ENCODE measurements around the gene FHIP1A.

DNA sequence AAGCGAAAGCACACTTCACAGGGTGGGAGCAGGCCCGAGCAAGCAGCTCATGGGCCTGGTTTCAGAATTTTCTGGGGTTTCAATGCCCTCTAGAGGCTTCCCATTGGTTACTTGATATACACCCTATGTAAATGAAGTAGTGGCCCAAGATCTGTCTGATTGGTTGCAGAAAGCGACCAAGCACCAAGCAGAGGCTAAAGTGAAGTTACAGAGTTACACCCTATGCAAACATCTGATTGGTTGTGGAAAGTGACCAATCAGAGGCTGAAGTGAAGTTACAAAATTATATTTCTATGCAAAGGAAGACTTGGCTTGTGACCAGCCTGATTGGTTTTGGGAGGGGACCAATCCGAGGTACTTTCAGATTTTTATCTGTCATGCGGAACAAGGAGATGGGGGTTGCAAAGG lies 8.2 kb downstream of the FHIP1A start:
- no peak for TF ChIP-seq GATA3 (IDR thresholded peaks at IDR 0.05; ENCODE audit: low read depth, low read length)
- no peak for TF ChIP-seq GATA2 (IDR thresholded peaks at IDR 0.05; ENCODE audit: low read depth, low read length)

Measured in SH-SY5Y (cell line).